ENCODE measurements around the gene AREG.

AREG gene

DNA sequence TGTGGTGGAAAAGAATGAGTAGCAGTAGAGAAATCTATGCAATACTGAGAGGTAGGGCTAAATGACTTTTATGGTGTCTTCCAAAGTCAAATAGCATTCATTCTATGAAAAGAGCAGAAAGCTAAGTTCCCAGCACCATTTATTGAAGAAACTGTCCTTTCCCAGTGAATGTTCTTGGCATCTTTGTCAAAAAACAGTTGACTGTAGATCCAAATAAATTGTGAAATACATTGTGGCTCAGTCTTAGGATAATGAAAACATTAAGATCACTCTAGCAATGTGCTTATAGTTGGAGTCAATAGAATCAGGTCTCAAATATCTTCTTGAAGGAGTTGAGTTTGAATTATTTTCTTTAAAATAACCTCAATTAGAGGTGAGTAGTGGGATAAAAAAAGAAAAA lies 19.4 kb downstream of the AREG start:
- no peak for DNase-seq

GRCh38 chr4:74466242-74466641 lies 21.3 kb downstream of the AREG start:
- no peak for DNase-seq

DNA sequence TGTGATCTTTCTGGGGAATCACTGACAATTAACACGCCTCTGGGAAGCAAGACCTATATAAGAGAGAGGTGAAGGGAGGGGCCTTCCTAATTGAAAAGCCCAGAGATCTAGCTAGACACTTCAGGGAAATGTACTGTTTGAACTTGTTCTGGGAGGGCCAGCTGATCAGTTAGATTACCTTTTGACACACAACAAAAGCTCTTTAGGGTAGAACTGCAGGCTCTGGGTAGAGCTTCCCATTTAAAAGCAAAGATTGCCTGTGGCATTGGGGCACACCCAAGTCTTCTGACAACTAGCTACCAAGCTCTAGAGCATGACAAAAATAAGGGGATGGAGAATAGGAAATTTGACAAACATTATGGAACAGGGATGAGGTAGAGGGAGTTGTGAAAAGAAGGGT lies 26.3 kb downstream of the AREG start:
- DNase-seq: no peak

DNA sequence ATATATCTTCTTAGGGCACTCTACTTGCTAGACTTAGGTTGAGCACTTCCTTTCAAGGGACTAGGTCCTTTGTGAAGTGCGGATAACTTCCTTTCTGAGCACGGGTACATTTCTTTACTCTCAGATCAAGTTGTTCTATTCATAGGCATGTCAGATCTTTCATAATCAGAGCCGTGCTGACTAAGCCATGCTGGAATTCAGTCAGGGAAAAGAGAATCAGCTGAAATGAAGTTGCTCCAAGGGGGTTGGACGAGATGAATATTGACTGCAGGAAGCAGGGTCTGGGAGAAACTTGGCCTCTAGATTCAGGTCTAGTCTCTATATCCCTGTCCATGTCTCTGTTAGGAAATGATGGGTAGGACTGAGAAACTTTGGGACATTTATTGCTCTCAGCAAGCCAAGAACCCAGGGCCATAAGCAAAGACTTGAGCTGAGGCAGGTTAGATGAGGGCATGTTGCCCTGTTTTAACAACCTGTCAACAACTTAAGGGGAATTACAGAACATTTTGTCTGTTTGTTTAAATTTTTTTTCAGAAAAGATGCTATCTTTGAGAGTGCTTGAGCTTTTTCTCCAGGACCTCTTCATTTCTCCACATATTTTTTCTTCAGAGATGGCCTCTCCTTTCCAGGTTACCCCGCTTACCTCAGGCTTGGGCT lies 28.3 kb downstream of the AREG start:
- DNase-seq: no peak

DNA sequence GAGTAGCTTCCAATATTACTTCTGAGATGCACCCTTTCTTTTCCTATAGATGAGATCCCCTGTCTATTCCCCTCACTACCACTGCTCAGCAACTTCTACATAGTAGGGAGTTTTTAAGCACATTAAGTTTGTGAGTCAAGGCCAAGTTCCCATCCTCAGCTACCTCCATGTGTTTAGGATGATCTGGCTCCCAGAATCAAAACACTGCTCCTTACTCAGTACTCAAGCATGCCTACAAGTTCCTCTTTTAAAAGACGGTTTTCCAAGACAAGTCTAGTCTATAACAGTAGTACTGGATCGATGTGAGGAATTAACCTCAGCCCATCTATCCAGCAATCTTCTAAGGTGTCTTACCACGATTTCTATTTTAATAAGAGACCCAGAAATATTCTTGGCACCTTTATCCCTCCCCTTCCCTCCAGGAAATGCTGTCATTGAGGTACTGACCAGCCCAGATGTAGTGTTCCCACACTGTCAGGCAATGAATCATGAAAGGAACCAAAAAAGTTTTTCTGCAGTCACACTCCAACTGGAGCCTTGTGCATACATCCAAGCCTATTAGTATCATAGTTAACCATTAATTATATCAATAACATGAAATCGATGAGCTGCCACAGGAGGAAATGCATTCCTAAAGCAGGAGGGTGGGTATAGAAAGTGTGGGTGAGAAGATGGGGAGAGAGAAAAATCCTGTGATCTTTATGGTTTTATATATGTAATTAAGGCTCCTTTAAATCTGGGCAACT lies 29.6 kb downstream of the AREG start:
- no peak for DNase-seq

- DNase-seq: no peak
These were observed 30.3 kb downstream of the AREG start for GRCh38 chr4:74475091-74475800.

DNA sequence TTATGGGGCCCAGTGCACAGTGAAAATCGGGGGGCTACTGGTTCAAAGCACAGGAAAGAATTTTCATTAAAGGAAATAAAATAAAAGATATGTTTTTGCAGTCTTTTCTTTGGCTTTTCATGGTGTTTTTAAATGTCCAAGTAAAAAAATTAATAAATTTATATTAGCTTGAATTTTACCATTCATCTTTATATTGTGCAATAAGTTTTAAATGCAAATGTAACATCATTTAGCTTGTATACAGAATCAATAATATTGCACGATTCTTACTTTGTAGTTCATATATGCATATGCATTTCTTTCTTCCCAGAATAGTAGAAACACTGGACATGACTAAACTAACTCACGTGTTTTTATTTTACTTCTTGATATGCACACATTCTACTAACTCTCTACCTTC lies 31.0 kb downstream of the AREG start:
- no peak for DNase-seq

DNA sequence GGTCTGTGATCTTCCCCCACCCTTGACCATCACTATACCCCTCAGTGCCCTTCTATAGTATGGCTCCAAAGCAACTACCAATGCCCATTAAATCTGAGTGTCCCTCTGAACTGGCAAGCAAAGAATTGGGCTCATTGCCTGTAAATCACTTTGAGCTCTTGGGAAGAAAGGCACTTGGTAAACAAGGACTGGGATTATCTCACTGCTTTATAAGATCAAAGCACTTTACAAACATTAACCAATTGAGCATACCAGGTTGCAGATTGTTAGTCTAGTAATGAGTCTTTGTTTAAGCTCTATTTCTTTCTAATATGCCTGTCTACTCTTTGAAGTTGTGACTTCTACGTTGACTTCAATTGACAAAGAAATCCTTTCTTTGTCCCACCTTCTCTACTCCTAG lies 34.1 kb downstream of the AREG start:
- no peak for DNase-seq

GRCh38 chr4:74480267-74480666 lies 35.3 kb downstream of the AREG start:
- no peak for DNase-seq

- no peak for DNase-seq
These were observed 37.1 kb downstream of the AREG start for GRCh38 chr4:74481891-74482609.

DNA sequence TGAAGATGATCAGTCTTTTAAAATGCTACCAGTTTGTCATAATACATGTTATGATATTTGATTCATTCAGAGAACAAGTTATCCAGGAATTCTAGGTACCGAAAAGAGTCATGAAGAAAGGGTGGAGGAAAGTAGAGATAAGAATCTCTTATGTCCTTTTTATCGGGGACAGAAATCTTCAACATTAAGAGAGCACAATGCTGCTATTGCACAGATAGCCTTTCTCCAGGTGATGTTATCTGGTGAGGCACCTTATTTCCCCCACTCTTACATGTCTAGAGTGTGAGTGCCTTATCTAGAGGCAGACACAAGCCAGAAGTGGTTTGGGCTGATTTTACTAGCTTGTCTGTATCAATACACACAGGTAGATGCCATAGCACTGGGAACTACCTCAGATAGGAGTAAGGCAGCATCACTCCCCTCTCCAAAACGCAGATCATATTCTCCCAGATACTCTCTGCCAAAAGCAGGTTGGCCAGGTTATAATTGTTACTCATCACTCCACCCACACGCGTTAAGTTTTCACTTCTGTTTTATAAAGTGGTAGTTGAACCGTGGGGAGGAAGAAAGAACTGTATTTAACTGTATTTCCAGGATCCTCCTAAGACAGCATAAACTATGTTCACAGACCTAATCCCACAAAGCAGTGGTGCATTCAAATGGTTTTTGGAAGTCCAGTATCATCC lies 38.4 kb downstream of the AREG start:
- DNase-seq: no peak

DNA sequence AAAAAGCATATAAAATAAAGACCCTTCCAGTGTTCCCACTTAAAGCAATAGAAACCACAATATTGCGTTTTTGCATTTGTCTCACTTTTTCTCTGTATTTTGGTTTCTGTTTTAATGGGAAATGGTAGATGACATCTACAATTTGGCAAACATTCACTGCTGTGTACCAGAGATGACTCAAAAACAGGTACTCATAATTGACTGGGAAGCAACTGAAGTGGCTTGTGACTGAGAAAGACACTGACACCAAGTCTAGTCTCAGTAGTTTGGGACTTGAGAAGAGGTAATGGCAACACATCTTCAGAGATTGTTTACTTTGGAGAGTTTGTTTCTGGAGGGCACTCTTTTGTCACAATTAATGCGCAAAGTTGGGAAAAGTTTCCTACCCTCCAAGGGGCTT lies 42.0 kb downstream of the AREG start:
- DNase-seq: no peak

GRCh38 chr4:74487771-74488170 lies 42.8 kb downstream of the AREG start:
- no peak for DNase-seq

DNA sequence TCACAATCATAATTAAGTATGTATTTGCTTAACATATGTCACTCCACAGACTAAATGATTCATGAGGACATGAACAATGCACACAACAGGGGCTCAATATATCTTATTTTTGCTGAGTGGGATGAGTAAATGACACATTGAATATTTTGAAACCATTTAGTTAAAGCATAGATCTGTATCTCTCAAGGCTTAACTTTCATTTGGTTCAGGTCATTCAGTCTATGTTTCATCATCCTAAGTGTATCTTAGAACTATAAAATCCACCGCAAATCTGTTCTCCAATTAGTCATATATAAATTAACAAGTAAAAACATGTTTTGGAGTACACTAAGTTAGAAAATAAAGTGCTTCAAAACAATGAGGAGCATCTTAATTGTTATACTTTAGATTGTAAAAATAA lies 45.8 kb downstream of the AREG start:
- no peak for DNase-seq

- no peak for DNase-seq
These were observed 55.2 kb downstream of the AREG start for GRCh38 chr4:74499986-74500781.

- no peak for DNase-seq
These were observed 56.6 kb downstream of the AREG start for GRCh38 chr4:74501579-74501978.

DNA sequence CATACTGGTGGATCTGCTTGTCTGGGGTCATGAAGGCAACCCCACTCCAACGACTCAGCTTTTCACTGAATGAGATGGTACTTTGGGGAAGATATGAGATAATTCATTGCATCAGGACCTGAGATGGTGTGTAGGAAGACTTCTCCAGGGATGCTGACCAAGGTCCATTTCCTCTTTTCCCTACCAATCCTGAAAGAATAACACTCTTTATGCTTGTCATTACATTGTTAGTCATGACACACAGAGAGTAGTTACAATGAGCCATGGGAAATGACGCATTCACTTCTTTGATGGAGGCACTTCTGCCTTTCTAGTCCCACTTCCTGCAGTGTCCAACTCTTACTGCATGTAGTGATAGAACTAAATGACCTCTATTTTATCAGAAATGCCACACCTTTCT lies 58.6 kb downstream of the AREG start:
- no peak for DNase-seq

DNA sequence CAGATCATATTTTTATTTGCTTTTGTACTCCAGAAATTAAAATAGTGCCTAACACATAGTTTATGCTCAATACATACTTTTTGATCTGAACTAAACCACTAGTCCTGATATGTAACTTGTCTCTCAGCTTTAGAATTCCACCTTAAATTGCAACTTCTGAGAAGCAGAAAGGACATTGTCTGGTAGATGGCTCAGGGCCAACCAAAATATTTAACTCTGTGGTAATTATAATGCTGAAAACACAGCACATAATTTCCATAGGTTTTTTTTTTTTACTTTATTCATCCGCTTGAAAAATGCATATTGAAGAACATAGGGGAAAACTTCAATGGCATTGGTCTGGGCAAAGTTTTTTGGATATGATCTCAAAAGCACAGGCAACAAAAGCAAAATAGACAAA lies 59.3 kb downstream of the AREG start:
- no peak for DNase-seq
